ENCODE measurements around the gene DAGLA.

GRCh38 chr11:61719978-61720377 is 39.8 kb downstream of the DAGLA start:
- TF ChIP-seq CTCF (IDR thresholded peaks at IDR 0.05; ENCODE audit: poor library complexity) (no peak), EZH2 (IDR thresholded peaks at IDR 0.05; ENCODE audit: borderline replicate concordance) (no peak), EZH2phosphoT487 (IDR thresholded peaks at IDR 0.05; ENCODE audit: low read depth, severe bottlenecking, unreplicated experiment) (no peak)

Data from hepatocyte (in vitro differentiated cells).